Osteocyte (in vitro differentiated cells): ENCODE results near the gene MND1. TPM values are rescaled to one million over a fixed set of nuclear protein-coding genes. Genes with fewer than 3 reads are reported as not detected.
"Not testable (repeated sequence)": the region's sequence is repeated elsewhere in the genome, so short reads cannot be mapped to it uniquely, and the experiment has no call there.

Experiments
- DNase-seq: peaks from one replicate; pipeline ENCODE4 v3.0.0; 2021; ENCODE audit warnings: mixed read lengths; ENCODE audit not compliant: unreplicated experiment; ENCODE audit errors: extremely low spot score
- H3K27ac Mint-ChIP-seq: one replicate; pipeline ENCODE4 v1.8.0; 2021; ENCODE audit warnings: mild to moderate bottlenecking, mixed read lengths; ENCODE audit not compliant: unreplicated experiment
- H3K27me3 Mint-ChIP-seq: one replicate; pipeline ENCODE4 v1.8.0; 2021; ENCODE audit warnings: mixed read lengths; ENCODE audit not compliant: unreplicated experiment
- H3K36me3 Mint-ChIP-seq: one replicate; pipeline ENCODE4 v1.8.0; 2021; ENCODE audit warnings: mixed read lengths; ENCODE audit not compliant: unreplicated experiment
- H3K4me1 Mint-ChIP-seq: one replicate; pipeline ENCODE4 v1.8.0; 2021; ENCODE audit warnings: mixed read lengths; ENCODE audit not compliant: unreplicated experiment
- H3K4me3 Mint-ChIP-seq: one replicate; pipeline ENCODE4 v1.8.0; 2021; ENCODE audit warnings: mild to moderate bottlenecking, moderate library complexity, mixed read lengths; ENCODE audit not compliant: unreplicated experiment
- H3K9me3 Mint-ChIP-seq: one replicate; pipeline ENCODE4 v1.8.0; 2021; ENCODE audit warnings: mixed read lengths; ENCODE audit not compliant: unreplicated experiment
- CTCF ChIP-seq: fragments of 200-600 bp; sonication (generic); IDR thresholded peaks from 2 replicates; pipeline ENCODE4 v1.5.0; 2021; ENCODE audit warnings: antibody characterized with exemption, mild to moderate bottlenecking, moderate library complexity
- total RNA-seq: library from RNA; stranded (reverse); gene quantifications from 2 replicates; pipeline ENCODE4 v1.2.1, GENCODE V29; 2021

MND1 gene
- total RNA-seq, 1 donor from 2014 or later: 0.91 TPM

- peak; percentile 10 for DNase-seq
- Mint-ChIP-seq H3K27ac (no peak overlapping the region), H3K4me3 (no peak overlapping the region), H3K27me3 (no peaks in the 10 kb centered on the region), H3K4me1 (no peaks in the 10 kb centered on the region), H3K36me3 (no peaks in the 10 kb centered on the region), H3K9me3 (no peaks in the 10 kb centered on the region)
- TF ChIP-seq CTCF: no peak
Observed at GRCh38 chr4:153458969-153459368, 114.5 kb downstream of the MND1 start.

- H3K36me3 Mint-ChIP-seq, H3K9me3 Mint-ChIP-seq, H3K4me1 Mint-ChIP-seq, H3K4me3 Mint-ChIP-seq, H3K27ac Mint-ChIP-seq, DNase-seq, H3K27me3 Mint-ChIP-seq: not testable (repeated sequence)
Observed at GRCh38 chr4:153461549-153461948, 117.1 kb downstream of the MND1 start.

- DNase-seq: no peak
- no peaks in the 10 kb centered on the region for H3K27me3 Mint-ChIP-seq
Observed at GRCh38 chr4:153464068-153464467, 119.6 kb downstream of the MND1 start.

More at GRCh38 chr4:153464068-153464467, 119.6 kb downstream of the MND1 start:
- H3K4me1 Mint-ChIP-seq: peaks cover 29% of the 10 kb centered on the region
- H3K9me3 Mint-ChIP-seq: no peaks in the 10 kb centered on the region
- no peak overlapping the region for H3K27ac Mint-ChIP-seq
- H3K36me3 Mint-ChIP-seq: no peaks in the 10 kb centered on the region
- no peak overlapping the region for H3K4me3 Mint-ChIP-seq
- no peak for TF ChIP-seq CTCF

Other genes with a start within 250 kb of the MND1 start
- 34.0 and 36.0 TPM in 2 replicates for gene TRIM2, start 140.2 kb upstream of the MND1 start, total RNA-seq
- 6.4 and 8.6 TPM in 2 replicates for gene TMEM131L, start 121.7 kb downstream of the MND1 start, total RNA-seq